MM.1S (cell line): ENCODE measurements around the gene LRRC66.

Experiments
- EZH2 ChIP-seq: fragments of 300-600 bp; sonication (generic); optimal IDR thresholded peaks from 2 replicates; pipeline ENCODE3; 2017; ENCODE audit warnings: low read depth, mild to moderate bottlenecking, antibody characterized with exemption, low read length, mixed read lengths
- EZH2phosphoT487 ChIP-seq: fragments of 300-600 bp; sonication (generic); IDR thresholded peaks from 2 replicates; pipeline ENCODE4 v1.6.1; 2018; ENCODE audit warnings: antibody characterized with exemption, low read length
- TF ChIP-seq, protein P1 (sequence below): fragments of 300-600 bp; sonication (generic); IDR thresholded peaks from 2 replicates; pipeline ENCODE4 v1.5.1; 2016; ENCODE audit warnings: antibody characterized with exemption, low read length, mixed read lengths

DNA sequence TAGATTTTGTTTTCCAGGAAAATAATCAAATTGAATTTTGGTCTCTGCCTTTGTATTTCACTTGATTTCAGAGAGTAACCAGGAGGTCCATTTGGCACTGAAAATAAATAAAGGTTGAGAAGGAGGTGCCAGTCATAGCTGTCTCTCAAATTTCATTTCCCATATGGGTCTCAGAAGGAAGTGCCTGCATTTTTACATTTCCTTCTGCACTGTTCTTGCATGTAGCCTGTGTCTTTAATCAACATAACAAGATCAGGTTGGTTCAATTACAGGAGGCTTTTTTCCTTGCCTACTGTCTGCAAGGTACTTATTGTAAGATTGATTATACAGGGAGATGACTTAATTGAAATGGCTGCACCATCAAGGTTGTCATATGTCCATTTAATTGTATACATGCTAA lies 15.7 kb downstream of the LRRC66 start:
- TF ChIP-seq, protein P1, sequence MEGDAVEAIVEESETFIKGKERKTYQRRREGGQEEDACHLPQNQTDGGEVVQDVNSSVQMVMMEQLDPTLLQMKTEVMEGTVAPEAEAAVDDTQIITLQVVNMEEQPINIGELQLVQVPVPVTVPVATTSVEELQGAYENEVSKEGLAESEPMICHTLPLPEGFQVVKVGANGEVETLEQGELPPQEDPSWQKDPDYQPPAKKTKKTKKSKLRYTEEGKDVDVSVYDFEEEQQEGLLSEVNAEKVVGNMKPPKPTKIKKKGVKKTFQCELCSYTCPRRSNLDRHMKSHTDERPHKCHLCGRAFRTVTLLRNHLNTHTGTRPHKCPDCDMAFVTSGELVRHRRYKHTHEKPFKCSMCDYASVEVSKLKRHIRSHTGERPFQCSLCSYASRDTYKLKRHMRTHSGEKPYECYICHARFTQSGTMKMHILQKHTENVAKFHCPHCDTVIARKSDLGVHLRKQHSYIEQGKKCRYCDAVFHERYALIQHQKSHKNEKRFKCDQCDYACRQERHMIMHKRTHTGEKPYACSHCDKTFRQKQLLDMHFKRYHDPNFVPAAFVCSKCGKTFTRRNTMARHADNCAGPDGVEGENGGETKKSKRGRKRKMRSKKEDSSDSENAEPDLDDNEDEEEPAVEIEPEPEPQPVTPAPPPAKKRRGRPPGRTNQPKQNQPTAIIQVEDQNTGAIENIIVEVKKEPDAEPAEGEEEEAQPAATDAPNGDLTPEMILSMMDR: no peak
- TF ChIP-seq EZH2: no peak
- no peak for TF ChIP-seq EZH2phosphoT487
